ENCODE results near the gene TEX12.

TEX12 gene

GRCh38 chr11:112143597-112143996, 23.6 kb upstream of the TEX12 start:
- Histone ChIP-seq H3K9ac (ENCODE audit: low read length) (no peak overlapping the region), H4K20me1 (ENCODE audit: insufficient read depth, low read length) (no peaks in the 10 kb centered on the region), H3K27ac (ENCODE audit: low read depth, low read length, poor library complexity, severe bottlenecking) (no peak overlapping the region), H3K27me3 (ENCODE audit: insufficient read depth, low read length) (no peaks in the 10 kb centered on the region), H3K36me3 (ENCODE audit: insufficient read depth, low read length) (no peaks in the 10 kb centered on the region; the same call in 1 of the 2 replicates), H3K79me2 (ENCODE audit: insufficient read depth, low read length) (no peaks in the 10 kb centered on the region), H3K4me3 (ENCODE audit: low read depth, low read length, poor library complexity, severe bottlenecking) (no peak overlapping the region), H3K4me1 (ENCODE audit: insufficient read depth, low read length, severe bottlenecking) (no peaks in the 10 kb centered on the region), H2AFZ (ENCODE audit: low read length) (no peak overlapping the region), H3F3A (ENCODE audit: insufficient read depth, low read length) (no peaks in the 10 kb centered on the region), H3K9me3 (ENCODE audit: low read length) (peaks cover 4% of the 10 kb centered on the region), H3K9me2 (ENCODE audit: low read depth, low read length) (no peaks in the 10 kb centered on the region), H3K4me2 (ENCODE audit: low read length) (no peak overlapping the region)
- TF ChIP-seq CTCF (IDR thresholded peaks at IDR 0.05; ENCODE audit: low read length) (no peak), EZH2 (IDR thresholded peaks at IDR 0.05; ENCODE audit: borderline replicate concordance, low read length) (no peak)

- no peak overlapping the region for H3K4me3 ChIP-seq (ENCODE audit: low read depth, low read length, poor library complexity, severe bottlenecking)
- no peaks in the 10 kb centered on the region for H3K79me2 ChIP-seq (ENCODE audit: insufficient read depth, low read length)
- no peaks in the 10 kb centered on the region for H3F3A ChIP-seq (ENCODE audit: insufficient read depth, low read length)
- H3K9me3 ChIP-seq (ENCODE audit: low read length): no peaks in the 10 kb centered on the region
- H3K27ac ChIP-seq (ENCODE audit: low read depth, low read length, poor library complexity, severe bottlenecking): no peak overlapping the region
- no peaks in the 10 kb centered on the region for H3K27me3 ChIP-seq (ENCODE audit: insufficient read depth, low read length)
- H3K4me2 ChIP-seq (ENCODE audit: low read length): no peak overlapping the region
- no peaks in the 10 kb centered on the region for H3K36me3 ChIP-seq (ENCODE audit: insufficient read depth, low read length)
- H2AFZ ChIP-seq (ENCODE audit: low read length): no peak overlapping the region
- no peak for TF ChIP-seq CTCF (IDR thresholded peaks at IDR 0.05; ENCODE audit: low read length)
- TF ChIP-seq EZH2 (IDR thresholded peaks at IDR 0.05; ENCODE audit: borderline replicate concordance, low read length): no peak
- no peaks in the 10 kb centered on the region for H4K20me1 ChIP-seq (ENCODE audit: insufficient read depth, low read length)
- no peaks in the 10 kb centered on the region for H3K9me2 ChIP-seq (ENCODE audit: low read depth, low read length)
- H3K9ac ChIP-seq (ENCODE audit: low read length): no peak overlapping the region
- no peaks in the 10 kb centered on the region for H3K4me1 ChIP-seq (ENCODE audit: insufficient read depth, low read length, severe bottlenecking)
These were observed 16.7 kb upstream of the TEX12 start for GRCh38 chr11:112150517-112150916.

- TF ChIP-seq CTCF (IDR thresholded peaks at IDR 0.05; ENCODE audit: low read length) (no peak), EZH2 (IDR thresholded peaks at IDR 0.05; ENCODE audit: borderline replicate concordance, low read length) (no peak)
- no peaks in the 10 kb centered on the region for H3K79me2 ChIP-seq (ENCODE audit: insufficient read depth, low read length)
These were observed 10.8 kb upstream of the TEX12 start for GRCh38 chr11:112156153-112156955.

More at GRCh38 chr11:112156153-112156955, 10.8 kb upstream of the TEX12 start:
- H3K4me3 ChIP-seq (ENCODE audit: low read depth, low read length, poor library complexity, severe bottlenecking): no peak overlapping the region
- no peaks in the 10 kb centered on the region for H3F3A ChIP-seq (ENCODE audit: insufficient read depth, low read length)
- no peak overlapping the region for H3K4me2 ChIP-seq (ENCODE audit: low read length)
- H3K4me1 ChIP-seq (ENCODE audit: insufficient read depth, low read length, severe bottlenecking): peaks cover 4% of the 10 kb centered on the region
- H3K27ac ChIP-seq (ENCODE audit: low read depth, low read length, poor library complexity, severe bottlenecking): no peak overlapping the region
- no peaks in the 10 kb centered on the region for H3K27me3 ChIP-seq (ENCODE audit: insufficient read depth, low read length)
- H2AFZ ChIP-seq (ENCODE audit: low read length): no peak overlapping the region
- H3K9ac ChIP-seq (ENCODE audit: low read length): no peak overlapping the region
- H3K9me3 ChIP-seq (ENCODE audit: low read length): no peaks in the 10 kb centered on the region
- H4K20me1 ChIP-seq (ENCODE audit: insufficient read depth, low read length): no peaks in the 10 kb centered on the region
- no peaks in the 10 kb centered on the region for H3K9me2 ChIP-seq (ENCODE audit: low read depth, low read length)
- H3K36me3 ChIP-seq (ENCODE audit: insufficient read depth, low read length): no peaks in the 10 kb centered on the region

Data from OCI-LY1 (cell line).